Breast epithelium (tissue), 4 donors: ENCODE results near the gene DTYMK. TPM values are rescaled to one million over a fixed set of nuclear protein-coding genes. Genes with fewer than 3 reads are reported as not detected.

ENCODE experiments used
- DNase-seq, 2 donors: peaks; one replicate each; pipeline ENCODE4 v3.0.0-alpha.2; 2019; ENCODE audit warnings: low spot score in 2 of 2
- H3K27ac ChIP-seq, 2 donors: fragments of 200-600 bp; sonication (generic) in 1 of 2; one replicate each; pipeline ENCODE4 v1.5.1; 2016 to 2019; ENCODE audit warnings: mild to moderate bottlenecking in 1 of 2
- H3K27me3 ChIP-seq, 2 donors: fragments of 200-600 bp; sonication (generic) in 1 of 2; one replicate each; pipeline versions ENCODE4 v1.5.1 to v1.6.0; 2017 to 2019; ENCODE audit warnings: control low read depth in 1 of 2, mild to moderate bottlenecking in 1 of 2
- H3K36me3 ChIP-seq: fragments of 200-600 bp; one replicate; pipeline ENCODE4 v1.5.1; 2019
- H3K4me1 ChIP-seq, 2 donors: fragments of 200-600 bp; sonication (generic); one replicate each; pipeline ENCODE4 v1.5.1; 2016 to 2019; ENCODE audit warnings: control low read depth in 1 of 2
- H3K4me3 ChIP-seq, 3 donors: fragments of 200-600 bp; sonication (generic); 1 replicate in 2 of 3; 2 replicates in 1 of 3; pipeline ENCODE4 v1.5.1; 2016 to 2019; ENCODE audit warnings: mild to moderate bottlenecking in 3 of 3, moderate library complexity in 2 of 3
- H3K9me3 ChIP-seq, 2 donors: fragments of 200-600 bp; sonication (generic) in 1 of 2; one replicate each; pipeline ENCODE4 v1.5.1; 2016 to 2019; ENCODE audit warnings: control low read depth in 1 of 2
- CTCF ChIP-seq, 3 donors: fragments of 450-650 bp; IDR thresholded peaks; one replicate each; pipeline ENCODE4 v1.5.1; 2016 to 2017; ENCODE audit warnings: antibody characterized with exemption in 3 of 3, mild to moderate bottlenecking in 3 of 3, moderate library complexity in 3 of 3
- POLR2A ChIP-seq: fragments of 450-650 bp; IDR thresholded peaks from one replicate; pipeline ENCODE4 v1.6.1; 2016; ENCODE audit warnings: antibody characterized with exemption, mild to moderate bottlenecking, moderate library complexity
- POLR2AphosphoS5 ChIP-seq, 3 donors: sonication (generic); formaldehyde crosslinking; IDR thresholded peaks; one replicate each; pipeline ENCODE4 v1.6.1; 2017; ENCODE audit warnings: antibody characterized with exemption in 3 of 3
- intact Hi-C: fragments of 100-400 bp; cut with DNase I; formaldehyde crosslinking; loops from one replicate; pipeline ENCODE4 v1.15.1; 2023; ENCODE audit warnings: low total_unique reads
- total RNA-seq, 3 donors: library from RNA; depleted of rRNA; stranded (reverse); fragments of >200 nt; gene quantifications; one replicate each; pipeline ENCODE4 v1.1.0, GENCODE V29; 2016

DTYMK gene
- total RNA-seq, 3 donors from 2014 or later = 16.8 to 23.2 (median 19.7) TPM

DNA sequence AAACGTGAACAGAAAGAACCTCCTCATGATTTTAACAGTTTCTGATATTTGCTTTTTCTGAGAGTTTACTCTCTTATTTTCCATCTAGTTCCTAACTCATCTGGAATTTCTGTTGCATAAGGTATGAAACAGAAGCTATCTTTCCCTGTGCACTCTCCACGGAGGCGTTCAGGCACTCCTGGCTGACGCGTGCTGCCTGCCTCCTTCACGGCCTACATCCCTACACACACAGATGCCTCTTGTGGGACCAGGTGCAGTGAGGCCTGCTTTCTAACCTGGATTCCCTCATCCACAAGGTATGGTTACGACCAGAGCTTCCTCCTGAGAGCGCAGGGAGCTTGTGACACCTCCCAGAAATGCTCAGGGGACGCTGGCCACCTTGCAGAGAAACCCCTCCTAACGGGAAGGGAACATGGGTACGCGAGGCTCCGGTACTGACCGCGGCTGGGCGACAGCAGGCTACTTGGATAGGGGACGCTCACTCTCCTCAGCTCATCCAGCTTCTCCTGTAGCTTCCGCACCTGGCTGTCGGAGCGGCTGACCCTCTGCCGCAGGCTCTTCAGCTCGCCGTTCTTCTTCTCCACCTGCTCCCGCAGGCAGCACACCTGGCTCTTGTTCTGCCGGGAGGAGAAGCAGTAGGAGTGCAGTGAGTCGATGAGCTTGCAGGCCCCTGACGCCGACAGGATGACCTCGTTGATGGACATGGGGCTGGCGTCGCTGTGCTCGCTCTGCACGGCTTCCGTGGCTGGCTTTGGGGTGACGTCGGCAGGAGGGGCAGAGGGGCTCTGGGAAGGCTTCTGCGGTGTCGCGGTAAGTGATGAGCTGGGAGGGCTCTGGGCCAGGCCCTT lies 53.9 kb downstream of the DTYMK start:
- Histone ChIP-seq H3K9me3 (no peaks in the 10 kb centered on the region), H3K4me1 (peaks cover 3 to 5% of the 10 kb centered on the region in 2 donors), H3K36me3 (peaks cover 4% of the 10 kb centered on the region), H3K27ac (no peak overlapping the region), H3K4me3 (no peak overlapping the region), H3K27me3 (no peaks in the 10 kb centered on the region)
- no peak for DNase-seq
- TF ChIP-seq CTCF (IDR thresholded peaks at IDR 0.05) (no peak), POLR2A (no peak), POLR2AphosphoS5 (IDR thresholded peaks at IDR 0.05) (no peak)
- intact Hi-C loops = loop anchor here (5.0 kb wide), 1 partner anchor 505 kb away; no protein-coding TSS in a partner anchor

GRCh38 chr2:241629762-241630435 lies 56.7 kb downstream of the DTYMK start:
- H3K27me3 ChIP-seq = no peaks in the 10 kb centered on the region
- no peak overlapping the region for H3K27ac ChIP-seq
- no peaks in the 10 kb centered on the region for H3K4me1 ChIP-seq
- H3K36me3 ChIP-seq = peaks cover 4% of the 10 kb centered on the region
- DNase-seq = no peak
- TF ChIP-seq POLR2AphosphoS5 (IDR thresholded peaks at IDR 0.05) (no peak), CTCF (IDR thresholded peaks at IDR 0.05) (no peak), POLR2A (no peak)
- intact Hi-C loops = loop anchor here (5.0 kb wide), 1 partner anchor 503 kb away; no protein-coding TSS in a partner anchor
- H3K9me3 ChIP-seq = no peaks in the 10 kb centered on the region
- no peak overlapping the region for H3K4me3 ChIP-seq

DNA sequence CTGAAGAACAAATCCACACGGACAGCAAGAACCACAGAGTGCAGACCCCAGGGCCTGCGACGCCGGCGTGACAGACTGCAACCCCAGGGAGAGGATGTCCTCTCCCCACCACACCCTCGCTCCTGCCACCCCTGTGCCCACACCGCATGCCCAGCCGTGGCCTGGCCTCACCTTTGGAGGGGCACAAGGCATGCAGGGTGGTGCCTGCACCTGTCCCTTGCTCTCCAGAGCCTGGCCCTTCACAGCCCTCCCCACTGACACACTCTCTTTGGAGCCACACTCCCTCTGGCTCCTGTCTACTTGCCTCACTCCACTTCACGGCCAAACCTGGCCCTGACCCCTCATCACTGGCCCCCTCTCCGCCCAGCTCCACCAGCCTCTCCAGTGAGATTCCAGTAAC lies 58.9 kb downstream of the DTYMK start:
- TF ChIP-seq POLR2A = no peak
- intact Hi-C loops = no loop called here
- H3K4me1 ChIP-seq = no peaks in the 10 kb centered on the region
- peaks cover under 1% of the 10 kb centered on the region for H3K36me3 ChIP-seq
- H3K27me3 ChIP-seq = no peaks in the 10 kb centered on the region
- DNase-seq = no peak
- no peaks in the 10 kb centered on the region for H3K9me3 ChIP-seq
- H3K4me3 ChIP-seq = no peak overlapping the region
- H3K27ac ChIP-seq = no peak overlapping the region

Other genes starting within 250 kb of the DTYMK start
- 100 to 1,000 TPM; 102 to 139 (median 126) TPM for gene STK25, start 178.2 kb downstream of the DTYMK start, total RNA-seq
- gene BOK, start 128.1 kb downstream of the DTYMK start, total RNA-seq = 10 to 100 TPM; 32.2 to 77.6 (median 40.3) TPM
- gene THAP4, start 49.7 kb downstream of the DTYMK start, total RNA-seq = 10 to 100 TPM; 35.3 to 45.9 (median 38.1) TPM
- gene ATG4B, start 49.1 kb downstream of the DTYMK start, total RNA-seq = 10 to 100 TPM; 47.7 to 71.1 (median 64.2) TPM
- gene ING5, start 15.2 kb upstream of the DTYMK start, total RNA-seq = 10 to 100 TPM; 29.6 to 49.0 (median 45.6) TPM
- 10 to 100 TPM; 16.3 to 29.2 (median 22.2) TPM for gene D2HGDH, start 47.8 kb upstream of the DTYMK start, total RNA-seq
- 1 to 10 TPM in 1 of 3 donors, not detected in 2; 2.6 TPM for gene GAL3ST2, start 90.0 kb upstream of the DTYMK start, total RNA-seq
- 1 to 10 TPM in 1 of 3 donors, under 1 TPM in 2; 0.33 to 3.0 (median 0.44) TPM for gene NEU4, start 122.4 kb upstream of the DTYMK start, total RNA-seq
- gene PDCD1, start 172.1 kb upstream of the DTYMK start, total RNA-seq = under 1 TPM; 0.16 to 0.88 (median 0.33) TPM
- gene RTP5, start 182.9 kb upstream of the DTYMK start, total RNA-seq = under 1 TPM in 1 of 3 donors, not detected in 2; 0.15 TPM